Activated naive CD8-positive, alpha-beta T cell treated with anti-CD3 and anti-CD28 coated beads, Interleukin-2, amount 50 U/mL, for 24 hours (primary cell): ENCODE data around the gene BAMBI.

Experiments
- ATAC-seq: fragments of 150-1000 bp; cut with Tn5 transposase; one replicate; pipeline ENCODE4 v1.10.0; 2021
- DNase-seq: peaks from one replicate; pipeline ENCODE4 v3.0.0; 2021
- H3K27ac Mint-ChIP-seq: one replicate; pipeline ENCODE4 v1.8.0; 2021; ENCODE audit warnings: mild to moderate bottlenecking, mixed read lengths
- H3K27me3 Mint-ChIP-seq: one replicate; pipeline ENCODE4 v1.8.0; 2021; ENCODE audit warnings: mixed read lengths
- H3K36me3 Mint-ChIP-seq: one replicate; pipeline ENCODE4 v1.8.0; 2021; ENCODE audit warnings: low read depth, mixed read lengths
- H3K4me1 Mint-ChIP-seq: one replicate; pipeline ENCODE4 v1.8.0; 2021; ENCODE audit warnings: mixed read lengths
- H3K4me3 Mint-ChIP-seq: one replicate; pipeline ENCODE4 v1.8.0; 2021; ENCODE audit warnings: mild to moderate bottlenecking, moderate library complexity, mixed read lengths
- H3K9me3 Mint-ChIP-seq: one replicate; pipeline ENCODE4 v1.8.0; 2021; ENCODE audit warnings: mixed read lengths

Gene BAMBI

GRCh38 chr10:28709001-28709710 is 31.8 kb downstream of the BAMBI start:
- Mint-ChIP-seq H3K4me1 (no peaks in the 10 kb centered on the region), H3K27me3 (peaks cover 2% of the 10 kb centered on the region), H3K27ac (no peak overlapping the region), H3K36me3 (no peaks in the 10 kb centered on the region), H3K4me3 (no peak overlapping the region), H3K9me3 (no peaks in the 10 kb centered on the region)
- no peak for ATAC-seq
- DNase-seq: no peak

GRCh38 chr10:28710202-28710886 is 33.0 kb downstream of the BAMBI start:
- Mint-ChIP-seq H3K9me3 (no peaks in the 10 kb centered on the region), H3K27ac (no peak overlapping the region), H3K4me1 (no peaks in the 10 kb centered on the region), H3K27me3 (no peaks in the 10 kb centered on the region), H3K36me3 (no peaks in the 10 kb centered on the region), H3K4me3 (no peak overlapping the region)
- no peak for ATAC-seq
- no peak for DNase-seq

- Mint-ChIP-seq H3K4me1 (no peaks in the 10 kb centered on the region), H3K9me3 (no peaks in the 10 kb centered on the region), H3K4me3 (no peak overlapping the region), H3K27me3 (no peaks in the 10 kb centered on the region), H3K27ac (no peak overlapping the region), H3K36me3 (no peaks in the 10 kb centered on the region)
- DNase-seq (no peak), ATAC-seq (no peak)
Measured at GRCh38 chr10:28711041-28711440, 33.7 kb downstream of the BAMBI start.

GRCh38 chr10:28711776-28712175 is 34.5 kb downstream of the BAMBI start:
- Mint-ChIP-seq H3K9me3 (no peaks in the 10 kb centered on the region), H3K4me1 (no peaks in the 10 kb centered on the region), H3K36me3 (no peaks in the 10 kb centered on the region), H3K4me3 (no peak overlapping the region), H3K27ac (no peak overlapping the region), H3K27me3 (no peaks in the 10 kb centered on the region)
- DNase-seq (no peak), ATAC-seq (no peak)

GRCh38 chr10:28713626-28714352 is 36.5 kb downstream of the BAMBI start:
- no peak for ATAC-seq
- Mint-ChIP-seq H3K36me3 (no peaks in the 10 kb centered on the region), H3K9me3 (no peaks in the 10 kb centered on the region), H3K4me3 (no peak overlapping the region), H3K27ac (no peak overlapping the region), H3K27me3 (no peaks in the 10 kb centered on the region), H3K4me1 (no peaks in the 10 kb centered on the region)
- DNase-seq: no peak

- no peaks in the 10 kb centered on the region for H3K27me3 Mint-ChIP-seq
- no peak for DNase-seq
- no peaks in the 10 kb centered on the region for H3K36me3 Mint-ChIP-seq
- no peaks in the 10 kb centered on the region for H3K4me1 Mint-ChIP-seq
- no peaks in the 10 kb centered on the region for H3K9me3 Mint-ChIP-seq
- no peak overlapping the region for H3K27ac Mint-ChIP-seq
- H3K4me3 Mint-ChIP-seq: no peak overlapping the region
- ATAC-seq: no peak
Measured at GRCh38 chr10:28714401-28715053, 37.2 kb downstream of the BAMBI start.

GRCh38 chr10:28715246-28715645 is 37.9 kb downstream of the BAMBI start:
- no peaks in the 10 kb centered on the region for H3K4me1 Mint-ChIP-seq
- H3K27ac Mint-ChIP-seq: no peak overlapping the region
- H3K9me3 Mint-ChIP-seq: no peaks in the 10 kb centered on the region
- ATAC-seq (no peak), DNase-seq (no peak)
- no peaks in the 10 kb centered on the region for H3K36me3 Mint-ChIP-seq
- H3K27me3 Mint-ChIP-seq: peaks cover 5% of the 10 kb centered on the region
- no peak overlapping the region for H3K4me3 Mint-ChIP-seq

GRCh38 chr10:28715757-28716156 is 38.4 kb downstream of the BAMBI start:
- DNase-seq (no peak), ATAC-seq (no peak)
- Mint-ChIP-seq H3K27me3 (peaks cover 7% of the 10 kb centered on the region), H3K9me3 (no peaks in the 10 kb centered on the region), H3K4me1 (no peaks in the 10 kb centered on the region), H3K36me3 (no peaks in the 10 kb centered on the region), H3K4me3 (no peak overlapping the region), H3K27ac (no peak overlapping the region)

- no peak overlapping the region for H3K4me3 Mint-ChIP-seq
- ATAC-seq (no peak), DNase-seq (no peak)
- H3K27ac Mint-ChIP-seq: no peak overlapping the region
- H3K9me3 Mint-ChIP-seq: no peaks in the 10 kb centered on the region
- peaks cover 17% of the 10 kb centered on the region for H3K27me3 Mint-ChIP-seq
- no peaks in the 10 kb centered on the region for H3K4me1 Mint-ChIP-seq
- no peaks in the 10 kb centered on the region for H3K36me3 Mint-ChIP-seq
Measured at GRCh38 chr10:28716748-28717147, 39.4 kb downstream of the BAMBI start.

- no peak overlapping the region for H3K4me3 Mint-ChIP-seq
- ATAC-seq (no peak), DNase-seq (no peak)
- H3K4me1 Mint-ChIP-seq: peaks cover 2% of the 10 kb centered on the region
- no peaks in the 10 kb centered on the region for H3K9me3 Mint-ChIP-seq
- no peak overlapping the region for H3K27ac Mint-ChIP-seq
- no peaks in the 10 kb centered on the region for H3K36me3 Mint-ChIP-seq
- H3K27me3 Mint-ChIP-seq: peaks cover 25% of the 10 kb centered on the region
Measured at GRCh38 chr10:28717656-28718201, 40.4 kb downstream of the BAMBI start.

- H3K27me3 Mint-ChIP-seq: peaks cover 42% of the 10 kb centered on the region
- H3K4me1 Mint-ChIP-seq: peaks cover 2% of the 10 kb centered on the region
- H3K9me3 Mint-ChIP-seq: no peaks in the 10 kb centered on the region
- H3K36me3 Mint-ChIP-seq: no peaks in the 10 kb centered on the region
- no peak overlapping the region for H3K4me3 Mint-ChIP-seq
- DNase-seq (no peak), ATAC-seq (no peak)
- no peak overlapping the region for H3K27ac Mint-ChIP-seq
Measured at GRCh38 chr10:28719789-28720436, 42.6 kb downstream of the BAMBI start.

GRCh38 chr10:28721318-28721951 is 44.1 kb downstream of the BAMBI start:
- DNase-seq (no peak), ATAC-seq (no peak)
- Mint-ChIP-seq H3K9me3 (no peaks in the 10 kb centered on the region), H3K4me3 (no peak overlapping the region), H3K27me3 (peaks cover 42% of the 10 kb centered on the region), H3K4me1 (peaks cover 2% of the 10 kb centered on the region), H3K27ac (no peak overlapping the region), H3K36me3 (no peaks in the 10 kb centered on the region)

- Mint-ChIP-seq H3K27me3 (peaks cover 44% of the 10 kb centered on the region), H3K4me3 (peak overlapping the region; percentile 42), H3K4me1 (peaks cover 2% of the 10 kb centered on the region), H3K27ac (no peak overlapping the region), H3K36me3 (no peaks in the 10 kb centered on the region), H3K9me3 (no peaks in the 10 kb centered on the region)
- DNase-seq (peak; percentile 10), ATAC-seq (no peak)
Measured at GRCh38 chr10:28722065-28722803, 44.9 kb downstream of the BAMBI start.
